NCI-H1694 treated with DMSO at 0.1 percent for 48 hours (cell line): ENCODE data around the gene YARS1.

Source experiments
- DNase-seq: peaks from one replicate; lab custom pipeline; 2025; lab: John Stamatoyannopoulos, UW

The YARS1 gene

DNA sequence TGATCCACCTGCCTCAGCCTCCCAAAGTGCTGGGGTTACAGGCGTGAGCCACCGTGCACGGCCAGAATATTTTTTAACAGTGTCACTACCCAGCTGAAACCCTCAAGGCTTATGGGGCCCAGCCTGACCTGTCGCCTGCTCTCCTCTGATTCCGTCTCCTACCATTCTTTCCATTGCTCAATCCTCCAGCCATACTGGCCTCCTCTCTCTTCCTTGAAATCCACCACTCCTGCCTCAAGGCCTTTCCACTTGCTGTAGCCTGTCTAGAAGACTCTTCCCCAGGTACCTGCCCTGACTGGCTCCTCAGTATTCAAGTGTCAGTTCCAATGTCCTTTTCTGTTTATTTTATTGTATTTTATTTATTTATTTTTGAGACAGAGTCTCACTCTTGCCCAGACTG, 53.9 kb downstream of the YARS1 start:
- no peak for DNase-seq

DNA sequence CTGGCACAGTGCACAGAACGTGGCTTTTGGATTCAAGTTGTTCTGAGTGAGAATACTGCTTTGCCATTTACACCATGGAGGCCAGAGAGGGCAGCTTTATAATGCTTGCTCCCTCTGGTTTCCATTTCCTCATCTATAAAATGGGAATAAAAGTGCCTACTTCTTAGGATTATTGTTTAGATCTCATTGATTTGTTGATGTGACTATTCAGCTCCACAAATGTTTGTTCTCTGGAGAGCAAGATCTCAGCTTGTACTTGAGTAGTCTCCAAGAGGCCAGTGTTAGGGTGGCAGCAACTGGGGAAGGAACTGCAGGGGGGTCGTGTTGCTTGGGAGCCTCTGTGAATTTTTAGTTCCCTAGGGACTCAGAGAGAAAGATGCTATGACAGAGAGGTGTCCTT, 55.2 kb downstream of the YARS1 start:
- DNase-seq: no peak

GRCh38 chr1:32761253-32761877, 55.8 kb downstream of the YARS1 start:
- DNase-seq: peak; percentile 24

DNA sequence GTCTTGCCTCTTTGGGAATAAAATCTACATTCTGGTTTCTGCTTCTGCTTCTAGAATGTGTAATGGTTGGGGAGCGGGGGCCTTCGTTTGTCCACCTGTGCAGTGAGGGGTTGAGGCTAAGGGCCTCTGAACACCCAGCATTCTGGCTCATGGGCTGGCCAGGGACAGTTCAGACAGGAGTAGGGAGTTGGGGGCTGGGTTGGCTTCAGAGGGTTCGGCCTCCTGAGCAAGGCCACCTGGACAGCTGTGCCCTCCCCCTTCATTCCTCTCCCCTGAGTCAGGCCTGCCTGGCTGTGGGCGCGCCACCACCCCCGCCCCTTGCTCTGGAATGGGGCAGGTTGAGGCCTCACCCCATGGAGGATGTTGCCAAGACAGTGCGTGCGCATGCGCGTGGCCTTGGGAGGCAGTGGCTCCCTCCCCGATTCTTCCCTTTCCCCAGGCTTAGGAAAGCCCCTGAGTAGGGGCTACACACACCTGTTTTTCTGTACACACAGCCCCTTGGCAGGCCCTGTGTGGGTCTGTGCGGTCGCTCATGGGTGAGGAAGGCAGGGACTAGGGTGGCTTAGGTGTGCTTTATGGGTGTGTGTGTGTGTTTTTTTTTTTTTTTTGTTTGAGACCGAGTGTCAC, 57.0 kb downstream of the YARS1 start:
- no peak for DNase-seq

- no peak for DNase-seq
Observed at GRCh38 chr1:32759521-32759981, 57.6 kb downstream of the YARS1 start.

DNA sequence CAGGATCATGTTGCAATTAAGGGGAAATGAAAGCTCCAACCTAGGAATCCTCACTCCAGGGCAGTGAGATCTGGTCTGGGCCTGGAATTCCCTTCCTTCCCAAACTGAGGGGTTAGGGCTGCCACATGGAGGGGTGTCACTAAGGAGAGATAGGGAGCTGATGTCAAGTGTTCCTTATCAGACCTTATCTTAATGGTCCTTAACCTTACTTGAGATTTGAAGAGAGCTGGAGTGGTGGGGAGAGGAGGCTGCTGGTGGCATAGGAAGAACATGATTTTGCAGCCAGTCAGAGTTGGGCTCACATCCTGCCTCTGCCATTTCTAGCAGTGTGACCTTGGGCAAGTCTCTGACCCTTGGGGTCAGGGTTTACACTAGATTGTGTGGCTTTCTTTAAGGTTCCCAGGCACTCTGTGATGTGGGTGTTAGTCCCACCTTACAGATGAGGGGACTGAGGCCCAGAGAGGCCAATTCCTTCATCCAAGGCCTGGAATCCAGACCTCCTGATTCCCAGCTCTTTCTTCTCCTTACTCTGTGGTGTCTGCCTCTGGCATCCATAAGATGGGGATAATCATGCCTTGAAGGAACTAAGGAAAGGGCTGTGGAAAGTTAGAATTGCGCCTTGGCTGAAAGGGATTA, 58.2 kb downstream of the YARS1 start:
- DNase-seq: no peak

GRCh38 chr1:32758177-32758794, 58.9 kb downstream of the YARS1 start:
- no peak for DNase-seq

- no peak for DNase-seq
Observed at GRCh38 chr1:32757213-32757895, 59.8 kb downstream of the YARS1 start.

GRCh38 chr1:32755810-32756159, 61.4 kb downstream of the YARS1 start:
- no peak for DNase-seq

GRCh38 chr1:32755098-32755809, 61.9 kb downstream of the YARS1 start:
- DNase-seq: no peak

DNA sequence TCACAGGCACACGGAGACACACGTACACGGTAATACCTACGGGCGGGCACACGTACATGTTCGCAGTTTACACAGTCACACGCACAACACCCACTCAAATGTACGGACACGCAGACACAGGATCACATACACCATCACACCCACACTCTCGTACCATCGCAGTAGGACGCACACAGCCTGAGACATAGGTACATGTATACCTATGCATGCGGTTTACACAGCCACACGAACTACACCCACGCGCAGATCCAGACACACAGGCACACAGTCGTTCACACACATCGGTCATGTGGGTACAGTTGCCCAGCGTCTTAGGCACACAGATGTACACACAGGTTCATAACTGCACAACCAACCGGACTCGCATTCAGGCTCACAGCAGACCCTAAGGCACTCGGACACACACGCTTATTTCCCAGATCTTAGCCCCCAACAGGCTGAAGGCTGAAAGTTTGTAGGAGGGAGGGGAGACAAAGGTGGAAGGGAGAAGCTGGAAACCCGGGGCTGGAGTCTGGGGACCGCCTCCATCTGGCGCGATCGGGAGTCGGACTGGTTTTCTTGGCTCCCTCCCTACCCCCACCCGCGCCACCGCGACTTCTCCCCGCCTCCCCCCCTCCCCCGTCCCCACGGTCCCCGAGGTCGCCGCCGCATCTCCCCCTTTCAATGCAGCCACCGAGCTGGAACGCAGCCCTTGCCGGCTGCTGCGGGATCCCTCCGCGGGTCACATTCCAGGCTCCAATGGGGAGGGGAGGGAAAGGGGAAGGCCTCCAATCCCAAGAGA, 62.7 kb downstream of the YARS1 start:
- no peak for DNase-seq

- DNase-seq: no peak
Observed at GRCh38 chr1:32753532-32754316, 63.4 kb downstream of the YARS1 start.

DNA sequence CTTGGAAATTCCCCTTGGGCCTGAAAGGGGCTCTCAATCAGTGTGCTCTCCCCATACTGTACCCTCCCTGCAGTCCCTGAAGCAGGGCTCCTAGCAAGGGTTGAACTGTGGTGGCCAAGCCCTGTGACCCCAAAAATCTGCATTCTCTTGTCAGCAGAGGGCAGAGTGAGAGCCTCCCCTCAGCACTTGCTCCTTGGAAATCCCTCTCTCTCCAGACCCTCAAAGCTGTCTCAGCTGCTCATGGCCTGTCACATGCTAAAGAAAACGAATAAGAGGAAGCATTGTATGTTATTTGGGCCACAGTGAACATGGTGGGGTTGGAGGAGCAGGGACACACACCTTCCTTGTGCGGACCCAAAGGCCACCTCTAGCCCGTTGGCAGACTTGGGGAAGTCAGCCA, 67.4 kb downstream of the YARS1 start:
- no peak for DNase-seq

- no peak for DNase-seq
Observed at GRCh38 chr1:32749332-32749731, 67.8 kb downstream of the YARS1 start.

DNA sequence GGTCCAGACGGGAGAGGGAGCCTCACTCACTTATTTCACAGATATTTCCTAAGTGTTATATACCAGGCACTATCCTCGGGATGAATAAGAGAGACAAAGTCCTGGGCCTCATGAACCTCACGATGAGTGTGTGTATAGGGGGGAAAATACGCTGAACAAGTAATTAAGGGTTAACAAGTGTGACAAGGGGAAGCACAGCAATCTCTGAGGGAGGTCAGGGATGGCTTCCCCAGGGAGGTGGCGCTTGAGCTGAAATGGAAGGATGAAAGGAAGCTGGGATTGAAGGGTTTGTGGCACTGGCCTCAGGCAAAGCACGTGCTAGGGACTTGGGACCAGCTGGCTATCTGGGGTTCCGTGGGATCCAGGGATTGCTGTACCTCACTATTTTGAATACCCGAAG, 68.2 kb downstream of the YARS1 start:
- no peak for DNase-seq

DNA sequence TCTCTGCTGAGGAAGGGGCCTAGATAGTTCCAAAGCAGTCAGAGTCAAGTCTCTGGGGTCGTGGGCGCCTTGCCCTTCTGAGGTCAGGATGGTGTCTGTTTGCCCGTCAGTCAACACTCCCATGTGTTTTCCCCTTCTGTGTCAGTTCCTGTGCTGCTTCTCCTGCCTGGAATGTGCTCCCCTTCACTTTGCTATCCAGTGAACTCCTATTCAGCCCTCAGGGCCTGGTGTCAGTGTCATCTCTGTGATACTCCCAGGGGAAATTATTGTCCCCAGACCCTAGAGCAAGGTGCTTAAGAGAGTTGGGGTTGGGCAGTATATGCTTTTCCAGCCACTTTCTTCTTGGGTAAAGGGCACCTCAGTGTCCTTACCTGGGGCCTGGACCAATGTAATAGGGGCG, 68.8 kb downstream of the YARS1 start:
- DNase-seq: no peak

DNA sequence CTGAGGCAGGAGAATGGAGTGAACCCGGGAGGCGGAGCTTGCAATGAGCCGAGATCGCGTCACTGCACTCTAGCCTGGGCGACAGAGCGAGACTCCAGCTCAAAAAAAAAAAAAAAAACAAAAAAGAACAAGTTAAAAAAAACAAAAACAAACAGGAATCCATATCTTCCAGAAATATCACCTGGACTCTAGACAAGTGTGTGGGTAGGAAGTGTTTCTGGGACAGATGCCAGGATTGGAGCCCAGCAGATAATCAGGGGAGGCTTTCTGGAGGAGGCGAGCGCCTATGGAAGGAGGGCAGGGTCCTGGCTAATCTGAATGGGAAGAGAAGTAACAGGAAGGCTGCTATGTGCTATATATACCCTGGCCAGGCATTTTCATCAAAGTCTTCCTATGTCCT, 71.0 kb downstream of the YARS1 start:
- DNase-seq: no peak

- DNase-seq: no peak
Observed at GRCh38 chr1:32744071-32744425, 73.1 kb downstream of the YARS1 start.

DNA sequence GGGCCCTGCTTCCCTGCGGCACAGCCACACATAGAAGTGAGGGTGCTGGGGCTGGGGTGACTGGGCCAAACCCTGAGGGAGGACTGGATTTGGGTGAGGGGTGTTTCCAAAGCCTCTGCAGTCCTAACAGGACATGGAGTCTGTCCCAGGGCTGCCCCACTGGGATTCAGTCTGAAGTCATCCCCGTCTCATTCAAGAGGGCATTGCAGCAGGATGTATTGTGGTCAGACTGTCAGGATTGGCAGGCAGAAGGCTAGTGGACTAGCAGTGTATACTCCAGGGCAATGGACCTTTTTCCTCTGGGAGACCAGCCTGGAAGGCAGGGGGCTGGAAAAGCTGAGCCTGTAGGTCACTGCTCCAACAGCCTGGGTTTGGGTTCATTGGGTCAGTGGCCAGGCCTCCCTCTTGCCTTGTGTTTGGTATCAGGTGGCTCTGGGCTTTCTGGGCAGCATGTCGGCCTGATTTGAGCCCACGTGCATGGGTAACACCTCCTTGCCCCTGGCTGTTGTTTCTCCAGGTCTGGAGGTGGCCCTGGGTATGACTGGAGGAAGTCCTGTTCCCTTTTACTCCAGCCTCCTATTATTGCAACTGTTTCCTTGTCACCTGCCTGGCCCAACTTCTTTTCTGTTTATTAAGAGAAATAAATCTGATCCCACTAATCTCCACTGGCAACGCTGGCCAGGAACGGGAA, 73.6 kb downstream of the YARS1 start:
- DNase-seq: no peak

DNA sequence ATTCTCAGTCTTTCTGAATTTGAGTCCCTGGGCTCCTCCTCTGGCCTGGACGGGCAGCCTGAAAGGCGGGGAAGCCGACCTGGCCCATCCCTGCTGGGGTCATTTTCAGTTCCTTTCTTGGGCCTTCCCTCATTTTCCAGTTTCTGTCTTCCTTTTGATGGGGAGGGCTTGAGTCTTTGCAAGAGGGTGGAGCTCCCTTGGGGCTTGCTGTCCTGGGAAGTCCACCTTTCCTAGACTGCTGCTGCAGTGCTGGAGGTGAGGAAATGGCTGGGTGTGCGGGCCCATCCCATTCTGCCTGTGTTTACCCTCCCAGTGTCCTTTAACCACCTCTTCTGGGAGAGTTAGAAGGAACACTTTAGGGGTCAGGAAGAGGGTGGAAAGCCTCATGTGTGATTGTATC, 74.2 kb downstream of the YARS1 start:
- DNase-seq: no peak
